ENCODE results near the gene SOX3.
A peak's percentile ranks its signal among the peaks of the same experiment; 100 is the strongest.

The SOX3 gene

GRCh38 chrX:140504371-140505324 is at the start of gene SOX3:
SOX3 (minus strand) TSS chrX:140505069; CDS start chrX:140505060, 9 bp downstream.
- DNase-seq (ENCODE audit: low spot score), result no peak

DNA sequence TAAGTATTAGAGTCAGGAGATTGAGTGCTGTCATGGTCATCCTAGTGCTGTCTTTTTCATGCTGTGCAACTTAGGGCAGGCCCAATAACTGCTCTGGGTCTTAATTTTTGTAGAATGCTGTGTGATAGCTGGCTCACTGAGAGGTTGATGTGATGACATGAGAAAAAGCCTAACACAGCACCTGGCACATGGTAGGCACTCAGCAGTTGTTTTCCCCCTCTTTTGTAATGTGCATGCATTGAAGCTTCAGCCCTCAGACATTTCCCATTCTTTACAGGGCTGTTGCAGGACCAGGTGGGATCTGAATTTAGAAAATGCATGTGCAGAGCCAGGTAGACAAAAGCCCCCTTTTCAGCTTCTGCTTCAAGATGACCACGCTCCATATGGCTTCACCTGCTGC is 44.1 kb upstream of the SOX3 start:
- no peak for DNase-seq (ENCODE audit: low spot score)

DNA sequence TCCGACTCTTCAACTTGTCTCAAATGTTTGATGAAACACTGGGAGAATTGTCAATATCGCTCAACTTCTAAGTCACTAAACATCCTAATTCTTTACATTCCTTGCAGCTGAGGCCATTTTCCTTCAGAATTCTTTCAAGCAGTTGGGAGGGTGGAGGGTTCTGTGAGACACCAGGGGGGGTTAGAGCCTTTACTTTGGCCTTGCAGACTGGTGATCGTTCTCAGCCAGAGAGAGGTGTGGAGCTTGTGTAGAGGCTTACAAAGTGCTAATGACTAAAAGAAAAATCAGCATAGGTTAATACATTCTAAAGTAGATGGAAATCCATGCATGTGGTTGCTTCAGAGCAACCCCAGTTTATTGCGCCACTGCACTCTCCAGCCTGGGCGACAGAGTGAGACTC is 21.3 kb upstream of the SOX3 start:
- DNase-seq (ENCODE audit: low spot score), result no peak

GRCh38 chrX:140525448-140525847 is 20.6 kb upstream of the SOX3 start:
- DNase-seq (ENCODE audit: low spot score), result no peak

DNA sequence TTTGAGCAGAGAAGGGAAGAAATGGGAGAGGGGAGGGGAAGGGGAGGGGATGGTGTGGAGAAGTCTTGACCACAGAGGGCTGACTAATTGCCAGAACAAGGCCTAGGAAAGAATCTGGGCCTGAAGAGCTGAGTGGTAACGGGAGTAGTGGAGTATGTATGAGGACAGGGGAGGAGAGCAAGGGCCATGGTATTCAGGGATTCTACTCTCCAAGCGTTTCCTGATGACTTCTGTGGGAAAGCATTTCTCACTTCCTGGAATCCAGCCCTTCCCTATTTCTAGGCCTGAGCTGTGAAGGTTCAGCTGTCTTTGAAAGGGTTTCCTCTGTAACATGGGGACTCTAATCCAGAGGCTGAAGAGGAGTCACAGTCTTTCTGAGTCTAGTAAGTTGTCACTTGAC is 19.7 kb upstream of the SOX3 start:
- no peak for DNase-seq (ENCODE audit: low spot score)

DNA sequence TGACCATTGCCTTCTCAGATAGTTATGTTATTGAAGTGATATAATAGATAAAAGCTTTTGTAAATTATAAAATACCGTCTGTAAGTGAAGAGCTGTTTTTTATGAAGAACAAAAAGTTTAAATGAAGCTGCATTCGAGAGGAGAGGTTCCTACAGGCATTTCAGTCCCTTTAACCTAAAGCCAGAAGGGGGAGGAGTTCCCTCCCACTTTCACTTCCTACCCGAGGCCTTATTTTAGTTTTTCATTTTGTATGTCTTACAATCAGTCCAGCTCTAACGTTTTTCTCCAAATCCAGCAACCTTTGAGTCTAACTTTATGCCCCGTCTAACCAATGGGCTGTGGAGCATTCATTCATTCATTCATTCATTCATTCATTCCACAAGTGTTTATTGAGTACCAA is 16.5 kb upstream of the SOX3 start:
- no peak for DNase-seq (ENCODE audit: low spot score)

- no peak for DNase-seq (ENCODE audit: low spot score)
These were observed 9.7 kb upstream of the SOX3 start for GRCh38 chrX:140514554-140514953.

- DNase-seq (ENCODE audit: low spot score), result no peak
These were observed 6.0 kb upstream of the SOX3 start for GRCh38 chrX:140510895-140511295.

DNA sequence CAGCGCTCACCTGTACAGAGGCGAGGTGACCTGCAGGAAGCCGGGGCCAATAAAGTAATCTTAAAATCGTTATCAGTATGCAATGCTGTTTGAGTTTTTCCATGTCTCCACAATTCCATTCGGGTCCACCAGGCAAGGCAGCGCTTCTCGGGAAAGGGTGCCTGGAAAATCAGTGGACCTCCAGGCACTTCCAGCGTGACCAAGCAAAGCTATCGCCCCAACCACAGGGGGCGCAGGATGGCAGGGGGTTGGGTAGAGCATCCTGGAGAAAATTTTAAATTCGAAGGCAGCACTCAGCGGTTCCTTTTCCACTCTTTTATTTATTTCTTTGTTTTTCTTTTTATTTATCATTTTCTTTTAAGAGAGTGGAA is 5.4 kb upstream of the SOX3 start:
- DNase-seq (ENCODE audit: low spot score), result no peak

GRCh38 chrX:140509468-140510305 is 4.8 kb upstream of the SOX3 start:
- no peak for DNase-seq (ENCODE audit: low spot score)

DNA sequence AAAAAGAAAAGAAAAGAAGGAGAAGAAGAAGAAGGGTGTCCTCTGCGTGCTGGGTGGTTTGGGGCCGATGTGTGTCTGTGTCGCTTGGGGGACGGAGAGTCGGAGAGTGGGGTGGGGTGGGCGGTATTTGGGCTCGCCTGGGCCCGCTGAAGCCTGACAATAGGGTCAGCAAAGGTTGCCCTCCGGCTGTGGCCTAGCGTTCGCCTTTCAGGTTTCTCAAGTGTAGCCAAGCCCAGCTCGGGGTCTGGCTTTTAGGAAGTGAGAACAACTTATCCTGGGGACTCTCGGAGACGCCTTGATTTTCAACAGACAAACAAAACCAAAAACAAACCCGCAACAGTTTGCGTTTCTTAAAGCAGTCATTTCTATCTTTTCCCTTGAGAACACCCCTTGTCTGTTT is 4.1 kb upstream of the SOX3 start:
- DNase-seq (ENCODE audit: low spot score), result no peak

DNA sequence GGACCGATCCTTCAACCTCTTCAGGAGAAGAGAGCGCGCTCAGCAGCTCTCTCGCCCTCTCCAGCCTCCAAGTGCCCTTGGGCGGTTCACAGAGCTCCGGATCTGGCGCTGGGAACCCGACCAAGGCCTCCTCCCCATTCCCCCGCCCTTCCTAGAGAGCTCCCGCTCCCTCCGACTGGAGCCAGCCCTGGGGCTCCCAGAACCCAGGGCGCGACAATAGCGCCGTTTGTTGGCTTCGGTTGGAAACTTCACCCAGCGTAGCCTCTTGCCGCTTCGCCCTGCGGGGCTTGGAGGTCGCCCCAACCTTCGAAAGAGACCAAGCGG is 3.1 kb upstream of the SOX3 start:
- peak; percentile 4 for DNase-seq (ENCODE audit: low spot score)

GRCh38 chrX:140507223-140507981 is 2.5 kb upstream of the SOX3 start:
- no peak for DNase-seq (ENCODE audit: low spot score)

DNA sequence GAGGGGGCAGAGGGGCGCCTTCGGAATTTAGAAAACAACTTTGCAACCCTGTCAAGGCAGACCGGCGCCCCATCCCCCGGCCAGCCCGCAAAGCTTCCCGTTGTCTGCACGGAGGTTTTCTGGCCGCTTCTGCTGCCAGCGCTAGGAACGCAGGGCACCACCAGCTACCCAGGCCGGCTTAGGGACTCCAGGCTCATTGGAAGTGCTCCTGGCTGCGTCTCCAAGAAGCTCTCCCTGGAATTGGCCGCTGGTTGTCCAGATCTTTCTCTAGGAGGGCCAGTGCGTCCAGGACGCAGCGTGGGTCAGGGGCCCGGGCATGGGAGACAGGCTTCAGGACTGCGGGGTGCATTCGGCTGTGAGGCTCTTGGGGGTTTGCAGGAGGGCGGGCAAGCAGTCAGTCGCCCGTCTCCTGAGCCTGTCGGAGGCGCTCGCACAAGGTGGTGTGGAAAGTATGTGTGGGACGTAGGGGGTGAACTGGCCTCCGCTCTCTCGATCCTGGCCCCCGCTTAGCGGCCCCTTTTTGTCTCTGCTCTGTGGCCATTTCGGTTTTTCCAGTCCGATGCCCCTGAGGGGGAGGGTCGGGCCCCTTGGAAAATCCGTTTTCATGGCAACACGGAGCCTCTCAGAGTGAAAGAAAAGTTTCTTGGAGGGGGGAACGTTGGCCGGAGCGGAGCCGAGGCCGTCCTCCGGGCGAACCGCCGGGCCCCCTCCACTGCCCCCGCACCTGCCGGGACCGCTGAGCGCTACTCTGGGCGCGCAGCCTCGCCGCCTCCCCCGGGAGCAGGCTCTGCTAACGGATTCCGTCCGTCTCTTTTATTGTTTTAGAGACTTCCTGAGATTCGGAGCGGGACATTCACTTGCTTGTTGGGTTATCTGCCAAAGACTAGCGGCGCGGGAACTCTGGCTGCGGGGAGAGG is 810 bp upstream of the SOX3 start:
- no peak for DNase-seq (ENCODE audit: low spot score)

- DNase-seq (ENCODE audit: low spot score), result no peak
These were observed 1.0 kb downstream of the SOX3 start for GRCh38 chrX:140503714-140504351.

DNA sequence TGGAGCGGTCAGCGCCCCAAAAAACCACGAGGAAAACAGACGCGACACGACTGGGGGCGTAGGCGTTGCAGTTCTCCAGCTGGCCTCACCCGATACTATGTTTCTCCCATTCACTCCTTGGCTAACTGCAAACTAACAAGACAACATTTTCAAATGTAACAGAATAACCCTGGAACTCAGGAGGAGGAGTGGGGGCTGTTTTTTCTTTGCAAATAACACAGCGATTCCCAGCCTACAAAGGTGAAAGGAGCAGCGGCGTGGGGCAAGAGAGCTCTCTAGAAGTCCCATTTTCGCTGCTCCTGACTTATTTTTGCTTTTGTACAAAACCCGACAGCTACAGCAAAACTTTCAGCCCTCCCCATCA is 1.6 kb downstream of the SOX3 start:
- DNase-seq (ENCODE audit: low spot score), result no peak

DNA sequence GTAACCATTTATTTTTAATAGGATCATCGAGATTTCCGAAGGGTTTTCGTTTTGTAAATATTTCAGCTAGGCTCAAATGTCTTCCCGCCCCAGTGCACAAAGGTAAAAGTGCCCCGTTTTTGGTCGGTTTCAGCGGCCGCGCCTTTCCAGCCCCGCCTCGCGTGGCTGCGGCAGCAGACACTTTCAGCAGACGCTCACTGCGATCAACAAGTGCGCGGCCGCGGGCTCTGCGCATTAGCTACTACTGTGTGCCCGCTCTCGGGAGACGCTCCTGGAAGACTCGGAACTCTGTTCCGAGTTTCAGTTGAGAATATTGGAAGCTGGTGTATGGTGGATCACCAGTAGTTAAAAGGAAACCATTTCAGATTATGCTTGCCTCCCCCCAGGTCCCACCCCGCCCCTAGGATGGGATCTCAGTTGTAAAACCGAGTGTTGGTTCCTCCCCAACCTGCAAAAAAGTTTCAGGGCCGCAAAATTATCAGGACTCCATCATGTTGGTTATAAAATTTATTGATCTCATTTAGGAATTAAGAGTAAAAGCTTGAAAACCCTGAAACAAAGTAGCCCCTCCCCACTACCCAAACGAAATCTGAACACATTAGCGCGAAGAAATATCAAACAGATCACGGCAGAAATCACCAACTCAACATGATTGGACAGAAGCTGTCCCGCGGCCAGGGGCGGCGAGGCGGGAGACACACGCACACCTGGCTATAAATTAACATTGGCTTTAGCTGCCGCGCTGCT is 2.2 kb downstream of the SOX3 start:
- no peak for DNase-seq (ENCODE audit: low spot score)

DNA sequence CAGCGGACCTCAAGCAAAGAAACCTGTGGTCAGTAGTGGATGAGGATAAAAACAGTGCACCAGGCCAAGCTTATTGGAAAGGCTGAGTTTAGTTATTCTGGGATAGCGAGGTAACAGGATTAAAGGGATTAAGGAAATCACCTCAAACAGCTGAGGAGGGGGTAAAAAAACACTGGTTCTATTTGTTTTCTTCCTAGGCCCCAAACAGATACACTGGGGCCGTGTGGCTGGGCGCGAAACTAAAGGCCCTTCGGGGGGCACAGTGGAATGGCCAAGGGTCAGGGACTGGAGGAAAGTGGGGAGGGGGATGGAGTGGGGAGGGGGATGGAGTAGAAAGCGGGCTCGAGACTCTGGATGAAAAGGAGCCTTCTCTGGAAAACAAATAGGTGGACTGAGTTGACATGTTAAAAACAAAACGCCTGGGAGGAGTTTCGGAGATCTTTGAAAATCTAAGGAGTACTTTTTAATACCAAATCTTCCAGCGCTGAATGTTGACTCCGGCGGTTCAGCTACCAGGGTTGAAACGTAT is 2.9 kb downstream of the SOX3 start:
- no peak for DNase-seq (ENCODE audit: low spot score)

- no peak for DNase-seq (ENCODE audit: low spot score)
These were observed 3.5 kb downstream of the SOX3 start for GRCh38 chrX:140501321-140501720.

GRCh38 chrX:140500441-140500840 is 4.4 kb downstream of the SOX3 start:
- DNase-seq (ENCODE audit: low spot score), result no peak

Data from COLO829 (cell line).